IMR-90 (cell line): ENCODE data around the gene CAND2.
"Not testable (repeated sequence)": the region's sequence is repeated elsewhere in the genome, so short reads cannot be mapped to it uniquely, and the experiment has no call there.

Experiments used
- CTCF ChIP-seq: conservative IDR thresholded peaks from 2 replicates; pipeline ENCODE4 v1.5.1; 2012; ENCODE audit warnings: mild to moderate bottlenecking, low read depth, low read length, improper control_type of control experiment
- ELK1 ChIP-seq: fragments of 150-350 bp; IDR thresholded peaks from 2 replicates; pipeline ENCODE4 v1.6.1; 2016; ENCODE audit warnings: low read depth, mild to moderate bottlenecking, low read length, moderate library complexity, borderline replicate concordance
- MXI1 ChIP-seq: IDR thresholded peaks from 2 replicates; pipeline ENCODE4 v1.6.1; 2012; ENCODE audit warnings: low read depth, mild to moderate bottlenecking, low read length, moderate library complexity, borderline replicate concordance
- NFE2L2 ChIP-seq: fragments of 150-350 bp; IDR thresholded peaks from 2 replicates; pipeline ENCODE4 v1.6.1; 2016; ENCODE audit warnings: low read depth, mild to moderate bottlenecking, low read length
- POLR2A ChIP-seq: IDR thresholded peaks from 2 replicates; pipeline ENCODE4 v1.6.1; 2012; ENCODE audit warnings: mild to moderate bottlenecking, low read depth, low read length
- RAD21 ChIP-seq: IDR thresholded peaks from 2 replicates; pipeline ENCODE4 v1.6.1; 2012; ENCODE audit warnings: low read length, improper control_type of control experiment
- SMC3 ChIP-seq: fragments of 150-350 bp; IDR thresholded peaks from 2 replicates; pipeline ENCODE4 v1.6.1; 2016; ENCODE audit warnings: low read depth, mild to moderate bottlenecking, antibody characterized with exemption, low read length, moderate library complexity
- USF2 ChIP-seq: fragments of 150-350 bp; IDR thresholded peaks from 2 replicates; pipeline ENCODE4 v1.6.1; 2017; ENCODE audit warnings: mild to moderate bottlenecking, antibody characterized with exemption, low read length, low read depth

DNA sequence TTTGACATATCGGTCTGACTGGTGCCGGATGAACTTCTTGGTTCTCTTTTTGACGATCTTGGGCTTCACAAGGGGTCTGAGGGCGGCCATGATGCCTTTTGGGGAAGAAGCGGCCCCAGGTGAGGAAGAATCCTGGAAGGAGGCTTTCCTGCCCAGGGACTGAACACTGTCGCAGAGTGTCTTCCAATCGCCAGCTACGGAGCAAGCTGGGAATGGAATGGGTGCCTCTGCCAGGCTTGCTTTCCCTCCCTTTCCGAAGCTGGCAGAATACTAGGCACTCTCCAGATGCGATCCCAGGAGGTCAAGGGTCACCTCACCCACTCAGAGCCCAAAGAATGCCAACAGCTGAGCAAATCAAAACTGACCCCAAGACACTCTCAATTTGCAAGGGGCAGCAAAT is 43.7 kb downstream of the CAND2 start:
- not testable (repeated sequence) for TF ChIP-seq POLR2A, USF2, RAD21, NFE2L2, CTCF, ELK1, SMC3, MXI1
